Left lobe of liver (tissue), 2 donors: ENCODE measurements around the gene CTNNA2. TPM values are rescaled to one million over a fixed set of nuclear protein-coding genes. Genes with fewer than 3 reads are reported as not detected.

Source experiments
- ATAC-seq: fragments of 200-7000 bp; cut with Tn5 transposase; one replicate; pipeline ENCODE4 v1.9.1; 2020; ENCODE audit warnings: mild to moderate bottlenecking, moderate library complexity
- DNase-seq: peaks from one replicate; pipeline ENCODE4 v3.0.0-alpha.2; 2020; ENCODE audit warnings: low spot score
- total RNA-seq: library from RNA; stranded (reverse); gene quantifications from one replicate; pipeline ENCODE4 v1.2.1, GENCODE V29; 2021
- donor health status: DM: no; HTN: no; CAD: no; lungs with moderate emphysema.
- donor health status: DM: no; HTN: yes; CAD: no.

The CTNNA2 gene
- total RNA-seq, 1 donor from 2014 or later, result not detected

DNA sequence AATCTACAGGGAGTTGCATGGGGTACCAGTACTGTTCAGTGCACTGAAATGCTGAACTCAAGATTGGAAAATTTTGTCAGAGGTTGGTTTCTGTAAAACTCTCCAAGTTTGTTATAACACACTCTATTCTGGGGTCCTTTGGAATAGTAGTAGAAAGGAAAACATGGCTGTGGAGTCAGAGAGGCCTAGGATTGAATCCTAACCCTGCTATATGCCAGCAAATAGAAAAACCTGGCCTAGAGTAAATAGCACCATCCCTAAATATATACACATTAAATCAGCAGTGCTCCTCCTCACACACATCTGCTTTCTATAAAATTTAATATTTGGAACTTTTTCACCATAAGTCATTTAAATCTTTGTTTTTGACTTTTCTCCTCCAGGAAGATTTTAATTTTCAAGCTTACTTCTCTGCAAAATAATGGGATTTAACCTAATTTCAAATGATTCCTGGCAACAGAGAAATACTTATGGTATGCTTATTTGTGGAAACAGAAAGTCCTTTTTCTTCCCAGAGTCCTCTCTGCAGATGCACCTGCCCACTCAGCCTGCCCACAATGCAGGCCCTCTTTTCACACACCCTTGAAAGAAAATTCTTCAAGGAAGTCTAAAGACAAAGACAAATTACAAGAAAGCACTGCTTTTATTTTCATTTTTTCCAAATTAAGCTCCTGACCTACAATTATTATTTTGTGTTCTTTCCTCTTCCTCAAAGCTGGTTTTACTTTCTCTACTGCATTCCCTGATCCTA, 989.2 kb downstream of the CTNNA2 start:
- DNase-seq (no peak), ATAC-seq (no peak)

DNA sequence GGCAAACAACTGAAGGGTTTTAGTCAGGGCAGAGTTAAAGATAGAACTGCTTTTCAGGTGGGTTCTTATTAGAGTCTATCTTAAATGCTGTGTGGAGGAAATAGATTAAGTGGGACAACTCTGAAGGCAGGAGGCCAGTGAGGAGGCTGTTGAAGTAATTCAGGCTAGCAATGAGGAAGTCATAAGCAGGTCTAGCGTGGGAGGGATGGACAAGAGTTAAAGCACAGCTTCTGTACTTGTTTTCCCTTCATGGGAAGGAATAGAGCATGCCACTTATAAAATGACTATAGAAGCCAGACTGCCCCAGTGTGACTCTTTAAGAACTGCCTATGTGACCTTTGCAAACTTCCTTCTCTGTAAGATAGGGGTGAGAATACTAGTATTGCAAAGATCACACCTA, 993.7 kb downstream of the CTNNA2 start:
- no peak for ATAC-seq
- no peak for DNase-seq

DNA sequence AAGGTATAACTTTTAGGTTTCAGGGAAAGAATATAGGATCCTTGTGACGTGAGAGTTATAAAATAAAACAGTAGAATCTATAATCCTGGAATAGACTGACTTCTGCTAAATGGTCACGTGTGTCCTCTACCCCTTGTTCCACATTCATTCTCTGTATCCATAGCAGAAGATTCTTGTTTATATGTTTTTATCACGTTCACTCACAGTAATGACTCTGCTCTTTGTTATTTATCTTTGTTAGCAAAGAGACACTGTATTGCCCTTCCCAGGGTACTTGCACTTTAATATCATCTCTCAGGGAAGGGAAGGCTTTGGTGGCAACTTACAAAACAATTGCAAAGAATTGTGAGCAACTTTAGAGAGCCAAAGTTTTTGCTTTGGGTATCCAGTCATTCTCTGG, 997.9 kb downstream of the CTNNA2 start:
- ATAC-seq, result no peak

DNA sequence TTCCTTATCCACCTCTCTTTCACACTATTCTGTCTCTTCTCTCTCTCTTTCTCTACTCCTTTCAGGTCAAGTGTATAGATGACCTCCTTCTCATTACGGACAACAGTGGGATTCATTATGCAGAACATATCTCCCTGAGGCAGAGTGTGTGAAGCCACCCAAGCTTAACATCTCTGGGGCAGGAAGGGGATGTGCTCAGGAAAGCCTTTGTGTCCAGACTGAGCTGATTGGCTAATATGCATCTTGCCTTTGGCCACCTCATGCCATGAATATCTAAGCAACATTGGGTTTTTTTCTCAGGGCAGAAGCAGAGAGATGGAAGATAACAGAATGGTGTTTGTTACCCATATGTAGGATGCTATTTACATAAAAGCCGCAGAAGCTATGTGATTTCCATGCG, 1003.1 kb downstream of the CTNNA2 start:
- no peak for DNase-seq
- no peak for ATAC-seq

More for the DNA sequence above, 997.9 kb downstream of the CTNNA2 start:
- no peak for DNase-seq

DNA sequence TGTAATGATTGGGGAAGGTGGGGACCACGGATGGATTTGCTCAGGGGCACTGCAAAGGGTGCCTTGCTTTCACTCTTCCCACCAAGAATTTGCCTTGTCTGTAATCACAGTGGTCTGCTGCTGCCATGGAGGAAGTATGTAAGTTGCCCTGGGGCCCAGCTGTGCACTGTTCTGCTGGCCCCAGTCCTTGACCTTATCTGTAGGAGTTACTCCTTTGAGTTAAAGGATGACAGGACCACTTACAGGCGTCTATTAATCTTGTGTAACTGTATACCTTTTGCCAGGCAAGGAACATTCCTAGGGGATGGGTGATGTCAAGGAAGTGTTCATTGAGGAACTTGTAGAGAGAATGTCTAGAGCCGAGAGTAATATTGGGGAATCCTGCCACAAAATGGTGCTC, 1004.5 kb downstream of the CTNNA2 start:
- ATAC-seq (no peak), DNase-seq (no peak)

DNA sequence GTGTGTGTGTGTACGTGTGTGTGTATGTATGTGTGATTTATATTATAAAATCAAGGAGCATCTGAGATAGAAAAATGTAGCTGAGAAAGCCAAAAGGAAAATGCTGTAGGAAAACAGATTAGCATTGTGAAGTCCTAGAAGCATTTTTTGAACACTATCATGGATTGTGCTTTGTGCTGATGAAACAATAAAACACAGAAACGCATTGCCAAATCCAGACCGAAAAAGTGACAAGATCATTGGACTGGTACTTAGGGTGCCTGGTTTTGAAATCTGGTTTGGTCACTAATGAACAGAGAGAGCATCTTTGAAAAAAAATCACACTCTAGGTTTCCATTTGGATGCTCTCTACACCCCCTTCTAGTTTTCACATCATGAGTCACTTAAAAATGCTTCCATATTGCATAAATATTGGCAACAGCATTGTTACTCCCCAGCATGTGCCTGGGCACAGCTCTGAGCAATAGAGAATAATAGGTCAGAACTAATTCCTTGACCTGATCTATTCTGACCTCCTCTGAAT, 1006.3 kb downstream of the CTNNA2 start:
- no peak for ATAC-seq

DNA sequence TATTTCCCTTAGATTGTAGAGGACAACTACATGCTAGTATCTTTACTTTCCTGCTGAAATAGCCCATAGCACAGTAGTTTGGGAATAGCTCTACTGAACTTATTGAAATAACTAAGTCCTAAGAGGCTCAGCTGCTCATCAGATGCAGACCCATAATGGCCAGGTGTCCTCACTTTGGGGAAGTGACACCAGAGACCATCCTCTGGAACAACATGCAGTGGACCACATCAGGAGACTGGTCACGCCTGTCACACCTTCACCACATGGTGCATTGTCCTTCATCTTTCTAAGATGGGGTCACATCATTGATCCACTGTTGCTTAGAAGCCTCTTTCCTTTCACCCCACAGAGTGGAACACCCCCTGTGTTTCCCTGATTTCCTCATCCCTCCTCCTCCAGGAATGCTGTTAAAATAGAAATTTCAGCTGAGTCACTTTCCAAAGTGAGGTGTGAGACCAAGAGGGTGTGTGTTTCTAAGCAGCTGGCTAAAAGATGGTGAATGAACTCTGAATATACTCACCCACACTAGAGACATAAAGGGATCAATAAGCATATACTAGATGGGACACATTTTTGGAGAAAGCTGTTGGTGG, 1006.9 kb downstream of the CTNNA2 start:
- DNase-seq (no peak), ATAC-seq (no peak)

More for the DNA sequence above, 1006.3 kb downstream of the CTNNA2 start:
- DNase-seq, result no peak

DNA sequence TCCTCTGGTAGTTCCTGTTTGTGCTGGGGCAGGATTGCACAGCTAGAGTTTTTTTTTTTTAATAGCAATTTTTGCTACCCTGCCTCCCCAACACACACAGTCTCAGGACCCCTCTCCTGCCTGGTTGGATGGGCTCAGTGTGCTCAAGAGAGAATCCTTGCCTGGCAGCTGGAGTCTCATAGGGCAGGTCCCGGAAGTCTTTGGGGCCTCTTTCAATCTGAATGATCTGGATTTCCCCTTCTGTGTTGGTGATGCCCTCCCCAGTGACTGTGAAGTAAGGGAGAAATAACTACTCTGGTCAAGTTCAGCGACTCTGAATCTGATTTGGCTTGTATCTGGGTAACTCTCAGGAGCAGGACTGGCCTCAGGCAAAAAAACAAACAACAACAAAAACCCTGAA, 1012.3 kb downstream of the CTNNA2 start:
- no peak for ATAC-seq
- no peak for DNase-seq

DNA sequence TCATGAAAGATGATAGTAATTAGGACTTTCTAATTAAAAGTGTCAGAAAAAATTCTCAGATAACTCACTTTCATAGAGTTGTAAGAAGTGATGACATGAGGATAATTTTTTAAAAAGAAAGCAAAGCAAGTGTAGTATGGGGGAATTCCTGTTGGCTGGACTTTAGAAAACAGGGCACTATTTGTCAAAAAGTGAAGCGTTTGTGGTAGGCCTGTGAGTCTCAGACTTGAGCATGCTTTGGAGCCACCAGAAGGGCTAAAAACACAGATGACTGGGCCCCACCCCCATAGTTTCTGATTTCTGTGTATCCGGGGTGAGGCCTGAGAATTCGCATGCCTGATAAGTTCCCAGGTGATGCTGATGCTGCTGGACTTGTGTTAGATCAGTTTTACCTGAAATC, 1014.3 kb downstream of the CTNNA2 start:
- no peak for DNase-seq
- ATAC-seq, result no peak

DNA sequence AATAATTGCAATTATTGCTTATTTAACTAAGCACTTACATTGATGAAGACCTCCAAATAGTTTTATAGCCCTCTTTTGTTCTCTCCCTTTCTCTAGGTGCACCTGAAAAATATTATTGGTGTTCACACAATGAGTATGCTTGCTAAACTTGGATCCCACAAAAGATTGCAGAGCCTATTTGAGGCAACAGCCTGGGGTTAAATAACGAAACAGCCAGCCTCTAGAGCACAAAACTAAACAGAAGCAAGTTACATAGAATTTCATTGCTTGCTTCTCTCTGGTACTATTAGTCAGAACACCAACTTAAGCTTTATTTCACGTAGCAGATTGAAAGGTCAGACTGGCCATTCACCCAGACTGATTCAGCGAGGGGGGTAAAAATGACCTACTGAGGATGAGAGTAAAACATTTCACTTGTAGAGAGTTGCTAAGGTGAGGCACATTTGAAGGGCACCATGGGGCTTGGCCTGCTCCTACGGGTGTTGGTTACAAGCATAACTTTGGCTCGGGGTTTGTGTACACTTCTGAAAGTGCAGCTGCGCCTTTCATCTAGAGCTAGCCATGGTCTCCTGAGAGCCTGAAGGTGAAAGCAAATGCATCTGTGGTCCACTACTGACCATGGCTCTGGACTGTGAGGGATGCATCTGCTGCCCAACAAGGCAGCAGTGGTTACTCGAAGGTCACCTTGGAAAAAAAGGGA, 1016.8 kb downstream of the CTNNA2 start:
- DNase-seq, result no peak
- ATAC-seq, result no peak

DNA sequence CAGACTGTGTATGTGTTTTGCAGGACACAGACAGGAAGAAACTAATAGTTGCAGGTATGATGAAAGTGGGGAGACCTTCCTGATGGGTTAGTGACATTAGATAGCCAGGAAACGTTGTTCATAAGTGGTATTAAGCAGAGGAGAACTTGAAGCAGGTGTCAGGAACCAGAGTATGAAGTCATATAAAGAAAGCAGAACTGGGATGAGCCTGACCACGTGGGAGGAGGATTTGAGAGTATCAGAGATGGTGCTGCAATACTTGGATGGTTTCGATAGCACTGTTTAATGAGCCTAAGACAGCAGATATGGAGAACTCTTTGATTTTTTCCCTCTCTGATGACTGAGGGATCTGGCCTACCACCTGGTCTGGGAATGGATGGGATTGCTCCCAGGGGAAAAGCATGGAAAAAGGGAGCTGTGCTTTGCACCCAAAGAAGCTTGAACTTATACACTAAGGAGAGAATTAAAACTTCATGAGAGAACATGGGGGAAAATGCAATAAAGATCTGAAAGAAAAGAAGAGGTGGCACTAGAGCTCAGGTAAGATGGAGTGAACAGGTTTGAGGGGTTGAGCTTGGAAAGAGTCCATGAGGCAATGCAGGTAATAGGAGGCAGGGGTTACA, 1017.7 kb downstream of the CTNNA2 start:
- DNase-seq (no peak), ATAC-seq (no peak)

DNA sequence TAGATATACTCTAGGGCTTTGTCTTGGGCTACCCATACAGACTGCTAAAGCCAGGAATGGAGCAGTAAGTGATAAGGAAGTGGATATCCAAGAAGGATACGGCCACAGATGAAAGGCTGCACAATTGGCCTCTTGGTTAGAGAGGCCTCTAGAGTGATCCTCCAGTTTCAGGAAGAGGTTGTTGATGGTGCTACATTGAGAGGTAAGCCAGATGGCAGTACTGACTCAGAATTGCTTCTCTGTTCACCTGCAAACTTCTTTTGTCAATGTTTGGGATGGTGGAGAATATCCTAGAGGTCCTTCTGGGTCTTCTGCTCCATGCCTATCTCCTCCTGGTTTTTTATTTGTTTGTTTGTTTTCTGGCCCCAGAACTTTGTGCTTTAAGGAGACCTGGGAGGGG, 1018.5 kb downstream of the CTNNA2 start:
- no peak for ATAC-seq
- no peak for DNase-seq

DNA sequence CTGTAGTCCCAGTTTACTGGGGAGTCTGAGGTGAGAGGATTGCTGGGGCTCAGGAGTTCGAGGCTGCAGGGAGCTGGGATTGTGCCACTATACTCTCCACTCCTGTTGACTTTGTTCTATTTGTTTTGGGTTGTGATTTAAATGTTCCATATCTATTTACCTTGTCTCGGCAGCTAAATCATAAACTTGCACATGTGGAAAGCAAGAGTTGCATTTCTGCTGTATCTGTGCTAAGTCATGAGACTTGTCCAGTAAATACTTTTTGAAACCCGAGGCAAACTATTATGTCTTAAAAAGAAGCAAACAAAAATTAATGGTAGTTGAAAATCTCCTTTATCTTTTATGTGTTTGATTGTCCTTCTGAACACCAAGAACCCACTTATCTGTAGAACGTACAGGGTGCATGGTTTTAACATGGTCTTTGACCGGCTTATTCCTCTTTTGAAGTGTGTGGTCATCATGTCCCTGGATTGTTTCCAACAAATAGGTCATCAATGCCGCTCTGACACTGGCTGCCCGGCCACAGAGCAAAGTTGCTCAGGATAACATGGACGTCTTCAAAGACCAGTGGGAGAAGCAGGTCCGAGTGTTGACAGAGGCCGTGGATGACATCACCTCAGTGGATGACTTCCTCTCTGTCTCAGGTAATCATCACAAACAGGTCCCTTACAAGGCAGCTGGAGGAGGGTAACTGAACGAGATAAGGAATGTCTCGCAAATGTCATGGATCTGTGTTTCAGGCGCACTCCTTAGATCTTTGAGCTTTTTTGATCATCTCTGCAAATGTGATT, 1032.8 kb downstream of the CTNNA2 start:
- ATAC-seq (no peak), DNase-seq (no peak)

DNA sequence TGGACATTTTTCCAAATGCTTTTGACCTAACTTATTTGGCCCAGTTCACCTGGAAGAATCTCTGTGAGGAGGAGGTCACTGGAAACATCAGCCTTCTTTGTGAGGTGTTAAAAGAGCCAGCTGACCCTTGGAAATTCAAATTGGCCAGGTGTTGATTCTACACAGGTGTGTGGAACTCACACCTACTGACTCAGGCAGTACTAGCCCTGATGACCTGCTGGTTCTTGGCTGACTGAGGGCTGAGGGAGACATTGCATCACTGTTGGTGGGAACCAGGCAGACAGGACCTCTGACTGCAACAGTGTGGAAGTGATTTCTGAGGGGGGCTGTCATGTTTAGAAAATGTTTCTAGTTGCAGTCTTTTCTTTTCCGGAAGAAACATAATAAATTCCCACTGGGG, 1033.9 kb downstream of the CTNNA2 start:
- no peak for ATAC-seq
- DNase-seq, result no peak

DNA sequence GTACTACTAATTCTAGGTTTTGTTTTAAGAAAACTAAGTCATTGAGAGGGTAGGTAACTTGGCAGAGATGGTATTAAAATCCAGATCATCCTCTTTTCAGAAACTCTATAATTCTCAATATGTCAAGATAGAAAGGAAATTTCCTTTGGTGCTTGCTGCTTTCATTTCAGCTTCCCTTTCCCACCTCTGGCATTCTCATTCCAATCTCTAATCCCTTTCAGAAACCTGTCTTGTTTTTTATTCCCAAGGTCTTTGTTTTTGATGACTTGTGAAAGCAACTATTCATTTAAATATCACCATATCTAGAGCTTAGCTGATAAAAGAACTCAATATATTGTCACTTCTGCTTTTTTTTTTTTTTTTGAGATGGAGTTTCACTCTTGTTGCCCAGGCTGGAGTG, 1034.5 kb downstream of the CTNNA2 start:
- no peak for ATAC-seq
- no peak for DNase-seq

DNA sequence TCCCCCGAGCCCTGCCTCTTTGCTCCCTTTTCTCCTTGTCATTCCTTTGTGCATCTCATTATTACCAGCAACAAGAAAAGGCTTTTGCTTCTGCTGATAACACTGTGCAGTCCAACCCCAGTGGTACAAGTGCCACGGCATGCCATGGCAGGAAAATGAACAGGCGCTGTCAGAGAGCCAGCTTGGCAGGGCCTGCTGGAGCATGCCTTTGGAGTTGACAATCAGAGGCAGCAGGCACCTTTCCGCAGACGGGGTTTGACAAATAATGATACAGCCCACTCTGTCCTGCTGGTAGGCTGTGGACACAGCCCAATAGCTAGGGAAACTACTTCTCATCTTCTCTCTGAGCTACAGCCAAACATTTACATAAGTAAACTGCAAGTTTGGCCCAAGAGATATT, 1035.6 kb downstream of the CTNNA2 start:
- ATAC-seq, result no peak

DNA sequence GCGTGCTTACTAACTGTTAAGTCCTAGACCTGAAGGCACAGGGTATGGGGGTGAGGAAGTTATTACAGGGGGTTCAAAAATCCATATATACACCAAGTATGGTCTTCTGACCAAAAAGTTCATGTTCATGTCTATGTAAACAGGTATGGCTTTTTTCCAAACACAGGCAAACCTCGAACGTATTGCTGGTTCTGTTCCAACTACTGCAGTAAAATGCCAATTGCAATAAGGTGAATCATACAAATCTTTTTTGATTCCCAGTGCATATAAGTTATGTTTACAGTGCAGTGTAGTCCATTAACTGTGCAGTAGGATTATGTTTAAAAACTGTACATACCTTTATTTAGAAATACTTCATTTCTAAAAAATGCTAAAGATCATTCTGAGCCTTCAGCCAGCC, 1037.0 kb downstream of the CTNNA2 start:
- no peak for DNase-seq
- ATAC-seq, result no peak

More for the DNA sequence above, 1035.6 kb downstream of the CTNNA2 start:
- DNase-seq, result no peak

DNA sequence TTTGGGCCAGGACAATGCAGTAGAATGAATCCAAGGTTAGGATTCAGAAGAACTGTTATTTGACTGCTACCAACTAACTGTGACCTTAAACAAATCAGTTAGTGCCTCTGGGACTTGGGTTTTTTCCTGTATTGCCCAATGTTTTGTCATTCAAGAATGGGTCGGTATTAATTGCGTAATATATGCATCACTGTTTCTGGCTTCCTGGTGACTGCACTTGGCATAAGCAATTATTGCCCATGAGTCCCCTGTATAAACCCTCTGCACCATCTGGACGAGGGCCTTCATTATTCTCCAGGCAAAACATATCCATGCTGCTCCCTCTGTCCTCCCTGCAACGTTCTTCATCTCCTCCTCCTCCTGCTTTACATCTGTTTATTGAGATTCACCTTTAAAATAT, 1047.5 kb downstream of the CTNNA2 start:
- no peak for ATAC-seq
- no peak for DNase-seq

DNA sequence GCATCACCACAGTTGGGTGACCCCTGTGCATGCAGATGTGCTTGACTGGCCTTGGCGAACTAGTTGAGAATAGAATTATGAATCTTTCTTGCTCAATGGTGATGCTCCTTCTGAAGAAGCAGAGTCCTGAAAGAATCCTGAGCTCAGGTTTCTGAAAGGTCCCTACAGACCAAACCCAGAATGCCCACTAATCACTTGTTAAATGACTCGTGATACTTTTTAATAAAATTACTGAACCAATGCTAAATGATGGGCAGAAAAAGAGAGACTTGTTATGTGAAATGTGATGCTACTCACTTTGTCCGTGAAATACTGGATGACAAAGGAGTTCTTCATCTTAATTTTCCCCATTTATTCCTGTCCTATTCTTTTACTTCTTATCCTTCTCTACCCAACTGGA, 1055.2 kb downstream of the CTNNA2 start:
- ATAC-seq, result no peak
- DNase-seq, result no peak

DNA sequence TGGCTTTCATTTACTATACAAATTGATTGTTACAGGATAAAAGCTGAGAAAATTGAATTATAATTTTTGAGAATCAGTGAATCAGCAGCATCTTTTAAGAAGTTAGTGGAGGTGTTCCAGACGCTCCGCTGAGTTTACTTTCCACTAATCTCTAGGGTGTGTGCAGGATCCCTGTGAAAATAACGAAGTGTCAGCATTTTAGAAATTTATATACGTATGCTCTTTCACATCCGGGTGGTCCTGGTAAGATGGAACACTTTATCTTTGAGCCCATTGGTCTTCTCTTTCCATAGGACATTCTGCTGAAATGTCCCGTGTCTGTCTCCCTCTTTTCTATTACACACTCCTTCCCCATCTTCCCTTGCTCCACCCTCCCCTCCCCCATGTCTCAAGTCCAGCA, 1060.3 kb downstream of the CTNNA2 start:
- ATAC-seq (no peak), DNase-seq (no peak)

DNA sequence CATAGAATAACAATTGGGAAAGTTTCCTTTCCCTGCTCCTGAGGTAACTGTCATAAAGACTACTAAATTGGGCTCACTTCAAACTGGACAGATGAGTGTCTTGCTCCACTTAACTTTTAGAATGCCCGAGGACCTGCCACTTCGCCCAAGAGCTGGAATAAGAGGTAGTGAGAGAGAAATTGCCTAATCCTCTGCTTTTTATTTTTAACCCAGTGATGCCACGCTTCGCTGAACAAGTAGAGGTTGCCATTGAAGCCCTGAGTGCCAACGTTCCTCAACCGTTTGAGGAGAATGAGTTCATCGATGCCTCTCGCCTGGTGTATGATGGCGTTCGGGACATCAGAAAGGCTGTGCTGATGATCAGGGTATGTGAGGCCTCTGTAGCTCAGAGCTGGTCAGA, 1061.1 kb downstream of the CTNNA2 start:
- ATAC-seq (no peak), DNase-seq (no peak)
